Superior temporal gyrus (tissue), 1 donor: ENCODE results near the gene HABP4.

Experiments used
- DNase-seq: peaks from one replicate; pipeline ENCODE4 v3.0.0-alpha.2; 2016; ENCODE audit errors: extremely low spot score

The HABP4 gene, protein sequence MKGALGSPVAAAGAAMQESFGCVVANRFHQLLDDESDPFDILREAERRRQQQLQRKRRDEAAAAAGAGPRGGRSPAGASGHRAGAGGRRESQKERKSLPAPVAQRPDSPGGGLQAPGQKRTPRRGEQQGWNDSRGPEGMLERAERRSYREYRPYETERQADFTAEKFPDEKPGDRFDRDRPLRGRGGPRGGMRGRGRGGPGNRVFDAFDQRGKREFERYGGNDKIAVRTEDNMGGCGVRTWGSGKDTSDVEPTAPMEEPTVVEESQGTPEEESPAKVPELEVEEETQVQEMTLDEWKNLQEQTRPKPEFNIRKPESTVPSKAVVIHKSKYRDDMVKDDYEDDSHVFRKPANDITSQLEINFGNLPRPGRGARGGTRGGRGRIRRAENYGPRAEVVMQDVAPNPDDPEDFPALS

GRCh38 chr9:96449845-96450612 is at the start of gene HABP4:
TSS of gene HABP4 (plus strand) at chr9:96450169. CDS start at chr9:96450280, 111 bp downstream.
- peak; percentile 97 for DNase-seq

DNA sequence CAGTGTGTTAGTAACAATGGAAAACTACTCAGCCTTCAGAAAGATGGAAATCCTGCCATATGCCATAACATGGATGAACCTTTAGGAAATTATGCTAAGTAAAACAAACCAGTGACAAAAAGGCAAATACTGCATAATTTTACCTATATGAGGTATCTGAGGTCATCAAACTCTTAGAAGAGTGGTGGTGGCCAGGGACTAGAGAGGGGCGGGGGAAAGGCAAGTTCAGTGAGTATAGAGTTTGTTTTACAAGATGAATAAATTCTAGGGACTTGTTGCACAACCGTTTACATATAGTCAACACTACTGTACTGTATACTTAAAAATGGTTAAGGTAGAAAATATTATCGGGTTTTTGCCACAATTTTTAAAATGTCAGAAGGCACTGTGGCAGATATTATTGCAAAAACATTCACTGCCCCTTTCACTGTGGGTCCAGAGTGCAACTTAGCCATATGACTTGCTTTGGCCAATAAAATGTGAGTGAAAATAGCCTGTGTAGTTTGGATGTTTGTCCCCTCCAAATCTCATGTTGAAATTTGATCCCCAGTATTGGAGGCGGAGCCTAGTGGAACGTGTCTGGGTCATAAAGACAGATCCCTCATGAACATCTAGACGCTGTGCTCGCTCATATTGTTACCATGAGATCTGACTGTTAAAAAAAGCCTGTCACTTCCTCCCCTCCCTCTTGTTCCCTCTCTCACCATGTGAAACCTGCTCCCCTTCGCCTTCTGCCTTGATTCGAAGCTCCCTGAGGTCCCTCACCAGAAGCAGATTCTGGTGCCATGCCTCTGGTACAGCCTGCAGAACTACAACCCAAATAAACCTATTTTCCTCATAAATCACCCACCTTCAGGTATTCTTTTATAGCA is 41.3 kb upstream of the HABP4 start:
- DNase-seq = no peak

DNA sequence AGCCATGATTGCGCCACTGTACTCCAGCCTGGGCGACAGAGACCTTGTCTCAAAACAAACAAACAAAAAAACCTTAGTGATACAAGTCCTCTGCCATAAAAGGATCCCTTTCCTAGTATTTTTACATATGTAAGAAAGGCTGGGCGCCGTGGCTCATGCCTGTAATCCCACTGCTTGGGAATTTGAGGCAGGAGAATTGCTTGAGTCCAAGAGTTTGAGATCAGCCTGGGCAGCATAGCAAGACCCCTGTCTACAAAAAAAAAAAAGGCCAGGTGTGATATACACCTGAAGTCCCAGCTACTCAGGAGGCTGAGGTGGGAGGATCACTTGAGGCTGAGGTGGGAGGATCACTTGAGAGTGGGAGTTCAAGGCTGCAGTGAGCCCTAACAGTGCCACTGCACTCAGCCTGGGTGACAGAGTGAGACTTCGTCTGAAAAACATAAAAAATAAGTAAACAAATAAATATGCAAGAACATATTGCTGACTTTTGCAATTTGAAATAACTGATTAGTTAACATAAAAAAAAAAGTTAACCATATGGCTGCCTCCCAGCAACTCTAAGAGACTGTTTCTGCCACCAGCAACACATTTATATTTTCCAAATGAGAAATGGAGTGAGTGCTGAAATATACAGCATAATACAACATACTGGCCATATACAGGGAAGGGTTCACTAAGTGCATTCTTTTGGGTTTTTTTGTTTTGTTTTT is 38.7 kb upstream of the HABP4 start:
- no peak for DNase-seq

DNA sequence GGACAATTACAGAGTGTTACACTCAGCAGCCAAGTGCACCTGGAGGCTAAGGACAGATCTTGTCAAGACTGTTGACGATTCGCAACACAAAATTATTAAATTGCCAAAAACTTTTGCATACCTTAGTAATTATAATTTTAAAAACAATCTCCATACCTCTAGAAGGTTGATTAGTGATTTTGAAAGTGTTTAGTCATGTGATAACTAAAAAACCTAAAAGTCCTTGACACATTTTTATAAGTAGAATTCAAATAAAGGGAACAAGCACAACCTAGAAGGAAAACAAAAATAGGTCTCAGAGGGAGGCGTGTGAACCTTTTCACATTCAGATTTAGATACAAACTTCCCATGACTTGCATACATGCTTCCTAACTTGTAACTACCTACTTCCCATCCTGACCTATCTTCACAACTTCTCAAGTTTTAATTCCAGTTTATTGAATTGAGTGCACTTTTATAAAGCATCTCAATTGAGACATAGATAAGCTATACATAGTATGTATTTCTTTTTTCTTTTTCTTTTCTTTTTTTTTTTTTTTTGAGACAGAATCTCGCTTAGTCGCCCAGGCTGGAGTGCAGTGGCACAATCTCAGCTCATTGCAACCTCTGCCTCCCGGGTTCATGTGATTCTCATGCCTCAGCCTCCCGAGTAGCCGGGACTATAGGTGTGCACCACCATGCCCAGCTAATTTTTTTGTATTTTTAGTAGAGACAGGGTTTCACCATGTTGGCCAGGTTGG is 37.6 kb upstream of the HABP4 start:
- no peak for DNase-seq

DNA sequence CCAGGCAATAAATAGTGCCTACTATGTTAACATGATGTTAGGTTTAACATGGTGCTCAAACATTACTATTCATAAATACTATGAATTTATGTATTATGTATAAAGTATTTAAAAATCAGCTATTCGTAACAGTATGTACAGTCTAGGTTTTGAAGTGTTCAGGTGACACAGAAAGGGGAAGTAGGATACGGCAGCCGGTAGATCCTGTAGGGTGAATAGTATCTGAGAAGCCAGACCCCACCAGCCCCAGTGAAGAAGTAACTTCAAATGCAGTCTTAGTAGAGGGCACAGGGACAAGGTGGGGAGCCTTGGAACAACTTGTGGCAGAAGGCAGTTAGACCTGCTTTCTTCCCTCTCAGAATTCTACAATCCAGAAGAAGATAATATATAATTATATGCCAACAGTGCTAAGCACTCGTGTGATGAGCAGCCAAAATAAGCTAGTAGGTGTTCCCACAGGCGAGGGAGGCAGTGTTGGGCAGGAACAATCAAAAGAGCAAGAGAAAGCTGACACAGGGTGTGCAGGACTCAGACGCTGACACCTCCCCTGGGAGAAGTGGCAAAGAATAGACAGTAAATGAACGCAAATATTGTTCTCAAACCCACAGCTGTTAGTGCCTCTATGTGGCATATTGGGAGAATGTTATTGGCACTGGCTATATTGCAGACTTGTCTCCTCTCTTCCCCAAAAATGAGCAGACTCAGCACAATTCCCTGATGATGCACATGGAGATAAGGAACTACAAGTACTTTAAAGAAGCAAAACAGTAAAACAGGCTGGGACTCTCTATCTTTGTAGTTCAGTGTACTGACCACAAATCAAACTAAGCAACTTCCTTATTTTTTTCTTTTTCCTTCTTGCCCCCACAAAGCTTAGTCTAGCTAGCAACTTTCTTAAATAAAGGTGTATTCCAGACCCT is 36.4 kb upstream of the HABP4 start:
- peak; percentile 79 for DNase-seq

- DNase-seq = peak; percentile 86
Measured at GRCh38 chr9:96417051-96417586, 32.9 kb upstream of the HABP4 start.

DNA sequence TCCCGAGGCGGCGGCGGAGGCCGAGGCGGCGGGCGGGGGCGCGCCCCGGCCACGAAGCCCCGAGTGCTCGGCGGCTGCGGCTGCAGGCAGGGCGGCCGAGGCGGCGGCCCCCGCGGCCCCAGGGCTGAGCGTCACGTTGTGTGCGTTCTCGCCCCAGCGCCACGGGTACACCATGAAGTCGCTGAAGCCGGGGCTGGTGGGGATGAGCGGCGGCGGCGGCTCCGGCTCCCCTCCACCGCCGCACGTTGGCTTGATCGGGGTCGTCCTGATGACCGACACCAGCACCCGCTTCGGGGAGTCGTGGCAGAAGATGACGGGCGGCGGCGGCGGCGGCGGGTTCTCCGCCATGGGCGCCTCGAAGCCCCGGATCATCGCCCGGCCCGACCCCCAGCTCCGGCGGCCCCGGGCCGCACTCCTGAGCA is 32.3 kb upstream of the HABP4 start:
- DNase-seq = no peak

GRCh38 chr9:96418083-96418919 is 31.7 kb upstream of the HABP4 start, which contains the start of gene ZNF367:
TSS of gene ZNF367 (minus strand) at chr9:96418370. CDS start at chr9:96418032, 338 bp downstream.
- peak; percentile 95 for DNase-seq

- no peak for DNase-seq
Measured at GRCh38 chr9:96418920-96419690, 30.9 kb upstream of the HABP4 start.

- peak; percentile 55 for DNase-seq
Measured at GRCh38 chr9:96419691-96419969, 30.3 kb upstream of the HABP4 start.

GRCh38 chr9:96420468-96421219 is 29.3 kb upstream of the HABP4 start:
- DNase-seq = no peak

GRCh38 chr9:96423322-96423984 is 26.5 kb upstream of the HABP4 start:
- DNase-seq = no peak

DNA sequence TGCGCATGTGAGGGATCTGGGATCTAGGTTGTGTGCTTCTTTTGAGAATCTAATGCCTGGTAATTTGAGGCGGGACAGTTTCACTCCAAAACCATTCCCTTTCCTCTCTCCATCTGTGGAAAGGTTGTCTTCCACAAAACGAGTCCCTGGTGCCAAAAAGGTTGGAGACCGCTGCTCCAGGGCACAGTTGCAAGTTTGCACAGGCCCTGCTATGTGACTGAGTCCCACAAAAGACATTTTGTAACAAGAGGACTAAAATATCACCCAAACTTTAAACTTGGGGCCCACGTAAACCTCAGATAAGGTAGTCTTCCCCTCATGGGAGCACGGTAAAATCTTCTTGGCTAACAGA is 26.0 kb upstream of the HABP4 start:
- no peak for DNase-seq

DNA sequence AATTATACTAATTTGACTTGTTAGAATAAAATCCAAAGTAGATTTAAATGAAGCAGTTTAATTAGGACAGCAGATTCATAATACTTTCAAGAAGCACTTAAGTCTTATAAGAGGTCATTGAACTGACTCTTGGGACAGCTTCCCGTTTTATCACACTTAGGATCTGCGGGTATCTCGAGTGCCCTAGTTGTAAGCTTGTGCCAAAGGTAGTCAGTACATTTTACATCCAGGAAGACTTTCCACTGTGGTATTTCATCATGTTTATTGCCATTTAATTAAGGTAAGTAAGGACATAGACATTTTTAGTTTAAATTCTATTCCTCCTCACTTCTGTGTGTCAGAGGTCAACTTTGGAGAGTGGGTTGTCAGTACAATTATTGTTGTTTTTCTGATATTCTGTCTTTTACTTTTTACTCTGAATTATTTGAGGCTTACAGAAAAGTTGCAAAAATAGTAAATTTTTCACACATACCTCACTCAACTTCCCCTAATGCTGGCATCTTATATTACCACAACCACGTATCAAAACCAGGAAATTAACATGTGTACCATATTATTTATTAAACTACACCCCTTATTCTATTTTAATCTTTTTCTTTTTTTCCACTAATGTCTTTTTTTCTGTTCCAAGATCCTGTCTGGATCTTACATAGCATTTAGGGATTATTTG is 24.3 kb upstream of the HABP4 start:
- DNase-seq = no peak

DNA sequence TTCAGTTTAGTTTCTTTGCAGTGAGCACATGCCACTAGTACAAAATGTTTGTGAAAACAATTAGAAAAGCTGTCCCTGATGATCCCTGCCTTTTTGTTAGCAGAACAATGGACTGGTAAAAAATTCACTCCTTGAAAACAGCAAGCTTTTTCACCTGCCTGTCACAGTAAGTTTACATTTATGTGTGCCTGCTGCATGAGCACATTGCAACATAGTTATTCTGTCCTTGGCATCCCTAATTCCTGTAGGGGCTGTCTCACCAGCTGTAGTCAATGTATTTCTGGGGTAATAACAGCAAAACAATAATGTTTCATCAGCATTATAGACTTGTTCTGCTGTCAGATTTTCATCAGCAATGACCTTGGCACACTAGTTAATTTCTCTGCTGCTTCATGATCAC is 20.2 kb upstream of the HABP4 start:
- DNase-seq = no peak

GRCh38 chr9:96430377-96430776 is 19.6 kb upstream of the HABP4 start:
- DNase-seq = no peak
